KBM-7 (cell line): ENCODE measurements around the gene FGF12.

Source experiments
- DNase-seq: peaks from one replicate; pipeline ENCODE4 v3.0.0-alpha.2; 2015
- in situ Hi-C: fragments of 300-500 bp; cut with MboI; formaldehyde crosslinking; loops from 2 replicates; pipeline ENCODE4 v1.14.3; 2020; ENCODE audit warnings: low sequenced_read_pairs, low pct_unique_long_range_greater_than_20kb, mixed read lengths

FGF12 gene

GRCh38 chr3:192543163-192543562 lies 184.2 kb downstream of the FGF12 start:
- DNase-seq: no peak
- in situ Hi-C loops: no loop called here

- DNase-seq: no peak
- in situ Hi-C loops: no loop called here
Measured at GRCh38 chr3:192516820-192517219, 210.5 kb downstream of the FGF12 start.

- no peak for DNase-seq
- in situ Hi-C loops: no loop called here
Measured at GRCh38 chr3:192515664-192516045, 211.7 kb downstream of the FGF12 start.

GRCh38 chr3:192514754-192515663 lies 212.3 kb downstream of the FGF12 start:
- no peak for DNase-seq
- in situ Hi-C loops: no loop called here

- DNase-seq: no peak
- in situ Hi-C loops: no loop called here
Measured at GRCh38 chr3:192514081-192514753, 213.1 kb downstream of the FGF12 start.

- in situ Hi-C loops: no loop called here
- no peak for DNase-seq
Measured at GRCh38 chr3:192505731-192506130, 221.6 kb downstream of the FGF12 start.

- in situ Hi-C loops: no loop called here
Measured at GRCh38 chr3:192501401-192501800, 225.9 kb downstream of the FGF12 start.

GRCh38 chr3:192496905-192497587 lies 230.3 kb downstream of the FGF12 start:
- no peak for DNase-seq
- in situ Hi-C loops: no loop called here

More at GRCh38 chr3:192501401-192501800, 225.9 kb downstream of the FGF12 start:
- no peak for DNase-seq

GRCh38 chr3:192494174-192494573 lies 233.2 kb downstream of the FGF12 start:
- in situ Hi-C loops: no loop called here
- DNase-seq: peak; percentile 57

- in situ Hi-C loops: no loop called here
- no peak for DNase-seq
Measured at GRCh38 chr3:192490720-192491119, 236.6 kb downstream of the FGF12 start.

- in situ Hi-C loops: no loop called here
- DNase-seq: no peak
Measured at GRCh38 chr3:192489579-192489978, 237.8 kb downstream of the FGF12 start.

- in situ Hi-C loops: no loop called here
- DNase-seq: no peak
Measured at GRCh38 chr3:192487033-192487432, 240.3 kb downstream of the FGF12 start.

GRCh38 chr3:192482809-192483208 lies 244.5 kb downstream of the FGF12 start:
- DNase-seq: no peak

GRCh38 chr3:192482391-192482790 lies 244.9 kb downstream of the FGF12 start:
- in situ Hi-C loops: no loop called here
- no peak for DNase-seq

More at GRCh38 chr3:192482809-192483208, 244.5 kb downstream of the FGF12 start:
- in situ Hi-C loops: no loop called here

GRCh38 chr3:192481638-192482037 lies 245.7 kb downstream of the FGF12 start:
- in situ Hi-C loops: no loop called here
- no peak for DNase-seq

- peak; percentile 46 for DNase-seq
- in situ Hi-C loops: no loop called here
Measured at GRCh38 chr3:192467230-192468140, 259.9 kb downstream of the FGF12 start.

GRCh38 chr3:192449036-192449435 lies 278.3 kb downstream of the FGF12 start:
- in situ Hi-C loops: no loop called here
- DNase-seq: peak; percentile 12

GRCh38 chr3:192445770-192446644 lies 281.3 kb downstream of the FGF12 start:
- no peak for DNase-seq

More at GRCh38 chr3:192445770-192446644, 281.3 kb downstream of the FGF12 start:
- in situ Hi-C loops: no loop called here
